Effector CD8-positive, alpha-beta T cell (primary cell): Measurements from ENCODE around the gene ENHO.
"Not testable (repeated sequence)": the region's sequence is repeated elsewhere in the genome, so short reads cannot be mapped to it uniquely, and the experiment has no call there.

Source experiments
- DNase-seq: peaks from one replicate; lab custom pipeline; 2025; lab: John Stamatoyannopoulos, UW

The ENHO gene

DNA sequence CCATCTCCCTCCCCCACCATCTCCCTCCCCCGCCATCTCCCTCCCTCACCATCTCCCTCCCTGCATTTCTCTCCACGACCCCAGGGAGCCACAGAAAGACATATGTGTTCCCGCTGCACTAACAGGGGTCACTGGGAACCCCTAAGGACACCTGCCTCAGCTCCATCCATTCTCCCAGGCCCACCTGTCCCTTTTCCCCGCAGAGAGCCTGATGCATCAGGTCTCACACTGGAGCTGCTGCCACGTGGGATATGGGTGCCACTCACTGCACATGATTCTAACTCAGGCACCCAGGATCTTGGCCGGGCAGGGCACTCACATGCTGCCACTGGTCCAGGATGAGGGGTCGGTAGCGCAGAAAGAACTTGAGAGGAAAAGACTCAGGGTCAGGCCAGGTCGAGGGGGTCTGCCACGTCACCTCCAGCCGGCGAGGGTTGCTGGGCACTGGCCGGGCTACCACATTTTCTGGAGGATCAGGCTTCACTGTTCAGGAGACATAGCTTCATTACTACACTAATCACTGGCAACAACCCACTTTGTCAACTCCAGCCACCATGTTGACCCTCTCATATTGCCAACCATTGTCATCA lies 33.2 kb upstream of the ENHO start:
- no peak for DNase-seq

DNA sequence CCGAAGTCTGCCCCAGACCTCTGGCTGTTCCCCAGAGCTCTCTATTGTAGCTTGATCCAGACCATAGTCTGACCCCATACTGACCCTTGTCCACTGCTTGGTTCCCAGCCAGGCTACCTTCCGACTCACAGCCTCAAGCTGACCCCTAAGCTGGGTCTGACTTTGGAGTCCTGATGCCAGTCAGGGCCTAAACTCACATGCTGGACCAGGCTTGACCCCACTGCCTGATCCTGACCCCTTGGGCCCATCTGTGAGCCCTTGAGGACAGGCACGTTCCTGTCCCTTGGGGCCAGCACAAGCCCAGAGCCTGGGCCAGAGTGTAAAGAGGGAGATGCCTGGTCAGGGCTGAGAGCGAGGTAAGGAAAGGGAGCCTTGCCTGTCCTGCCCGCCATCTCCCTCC lies 32.7 kb upstream of the ENHO start:
- no peak for DNase-seq

DNA sequence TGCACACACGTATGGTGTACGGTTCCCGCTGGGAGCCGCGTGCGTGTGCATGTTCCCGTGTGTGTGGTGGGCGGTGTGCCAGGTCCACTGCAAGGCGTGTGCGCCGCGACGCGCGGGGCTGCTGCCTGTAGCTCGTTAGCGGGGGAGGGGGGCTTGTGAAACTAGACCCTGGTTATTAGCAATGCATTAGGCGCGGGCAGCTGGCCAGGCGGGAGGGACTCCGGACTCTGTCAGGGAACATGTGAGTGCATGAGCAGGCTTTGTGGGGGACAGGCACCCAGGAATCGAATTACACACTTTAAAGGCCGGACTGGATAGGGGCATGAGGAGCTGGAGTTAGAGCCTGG lies 32.2 kb upstream of the ENHO start:
- no peak for DNase-seq

DNA sequence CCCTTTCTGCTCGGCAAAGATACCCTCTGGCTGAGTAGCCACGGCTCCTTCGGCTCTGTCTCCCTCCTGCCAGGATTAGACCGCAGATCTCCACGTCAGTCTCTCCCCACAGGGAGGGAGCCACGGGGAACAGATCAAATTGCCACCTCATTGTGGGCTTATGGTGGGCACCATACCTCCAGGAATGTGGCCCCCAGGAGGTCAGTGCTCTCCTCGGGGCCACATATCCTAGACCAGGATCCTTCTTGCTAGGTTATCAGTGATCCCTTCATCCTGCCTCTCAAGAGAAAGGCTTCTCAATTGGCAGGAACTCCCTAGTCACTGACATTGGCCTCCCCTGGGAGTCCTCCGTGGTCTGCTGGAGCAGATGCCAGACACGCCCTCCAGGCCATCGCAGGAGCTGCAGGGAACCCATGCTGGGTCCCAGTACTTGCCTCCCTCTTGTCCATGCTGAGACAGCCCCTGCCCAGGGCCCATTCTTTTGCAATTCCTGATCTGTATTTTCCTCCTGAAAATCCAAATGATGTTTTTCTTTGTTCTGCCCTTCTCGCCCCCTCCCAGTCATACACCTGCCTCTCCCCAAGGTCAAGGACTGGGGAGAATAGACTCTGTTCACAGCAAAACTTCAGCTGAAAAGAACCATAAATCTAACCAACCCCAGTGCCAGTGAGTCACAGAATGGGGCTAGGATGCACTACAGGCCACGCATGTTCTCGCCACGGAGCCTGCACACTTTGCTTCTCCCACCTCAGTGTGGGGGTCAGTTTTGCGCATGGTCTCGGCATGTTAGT lies 31.6 kb upstream of the ENHO start:
- DNase-seq, result no peak

DNA sequence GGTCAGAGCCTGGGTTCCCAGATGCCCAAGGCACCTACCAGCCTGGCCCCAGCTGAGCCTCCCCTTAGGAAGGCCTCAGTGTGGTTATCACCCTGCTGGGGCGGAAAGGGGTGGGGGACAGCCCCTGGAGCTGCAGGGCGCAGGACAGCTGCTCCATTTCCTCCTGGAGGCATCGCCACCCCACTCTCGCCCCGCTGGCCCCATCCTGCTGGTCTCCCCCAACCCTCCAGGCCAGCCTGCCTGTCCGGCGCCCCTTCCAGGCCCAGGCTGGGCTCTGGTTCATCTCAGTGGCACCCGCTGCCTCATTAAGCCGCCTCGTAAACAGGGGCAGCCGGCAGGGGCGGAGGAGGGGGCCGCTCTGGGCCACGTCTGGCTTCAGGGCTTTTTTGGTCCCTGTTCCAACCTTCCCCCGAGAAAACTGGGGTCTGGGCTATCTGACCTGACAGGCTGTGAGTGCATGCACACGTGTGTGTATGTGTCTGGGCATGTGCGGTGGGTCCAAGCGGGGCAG lies 30.8 kb upstream of the ENHO start:
- DNase-seq, result no peak

DNA sequence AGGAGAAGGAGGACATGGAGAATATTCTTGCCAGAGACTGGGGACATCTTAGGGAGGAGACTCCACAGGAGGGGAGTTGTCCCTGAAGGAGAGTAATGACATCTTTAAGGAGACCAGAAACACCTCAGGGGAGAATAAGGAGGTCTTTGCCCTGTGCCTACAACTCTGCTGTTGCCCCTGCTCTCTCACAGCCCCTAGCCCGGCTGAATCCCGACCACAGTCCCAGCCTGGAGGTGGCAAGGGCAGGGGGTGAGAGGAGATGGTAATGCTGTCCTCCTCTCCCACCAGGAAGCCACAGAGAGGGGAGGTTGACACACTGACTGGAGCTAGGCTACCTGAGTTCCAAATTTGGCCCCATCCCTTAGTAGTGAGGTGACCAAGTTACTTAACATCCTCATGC lies 30.2 kb upstream of the ENHO start:
- no peak for DNase-seq

DNA sequence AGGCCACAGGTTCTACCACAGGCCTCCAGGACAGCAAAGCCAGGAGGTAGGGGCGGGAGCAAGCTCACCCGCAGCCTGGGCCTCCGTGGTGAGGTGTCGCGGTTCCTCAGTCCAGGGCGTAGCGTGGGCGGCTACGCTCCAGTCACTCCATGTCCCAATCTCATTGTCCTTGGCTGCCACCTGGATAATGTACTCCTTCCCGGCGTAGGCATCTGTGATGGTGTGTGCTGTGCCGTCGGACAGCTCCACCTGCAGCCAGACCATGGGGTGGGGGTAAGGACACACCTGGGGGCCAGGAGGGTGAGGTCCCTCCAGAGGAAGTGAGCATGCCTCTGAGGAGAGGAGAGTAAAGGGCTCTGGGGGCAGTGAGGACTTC lies 29.8 kb upstream of the ENHO start:
- DNase-seq, result no peak

DNA sequence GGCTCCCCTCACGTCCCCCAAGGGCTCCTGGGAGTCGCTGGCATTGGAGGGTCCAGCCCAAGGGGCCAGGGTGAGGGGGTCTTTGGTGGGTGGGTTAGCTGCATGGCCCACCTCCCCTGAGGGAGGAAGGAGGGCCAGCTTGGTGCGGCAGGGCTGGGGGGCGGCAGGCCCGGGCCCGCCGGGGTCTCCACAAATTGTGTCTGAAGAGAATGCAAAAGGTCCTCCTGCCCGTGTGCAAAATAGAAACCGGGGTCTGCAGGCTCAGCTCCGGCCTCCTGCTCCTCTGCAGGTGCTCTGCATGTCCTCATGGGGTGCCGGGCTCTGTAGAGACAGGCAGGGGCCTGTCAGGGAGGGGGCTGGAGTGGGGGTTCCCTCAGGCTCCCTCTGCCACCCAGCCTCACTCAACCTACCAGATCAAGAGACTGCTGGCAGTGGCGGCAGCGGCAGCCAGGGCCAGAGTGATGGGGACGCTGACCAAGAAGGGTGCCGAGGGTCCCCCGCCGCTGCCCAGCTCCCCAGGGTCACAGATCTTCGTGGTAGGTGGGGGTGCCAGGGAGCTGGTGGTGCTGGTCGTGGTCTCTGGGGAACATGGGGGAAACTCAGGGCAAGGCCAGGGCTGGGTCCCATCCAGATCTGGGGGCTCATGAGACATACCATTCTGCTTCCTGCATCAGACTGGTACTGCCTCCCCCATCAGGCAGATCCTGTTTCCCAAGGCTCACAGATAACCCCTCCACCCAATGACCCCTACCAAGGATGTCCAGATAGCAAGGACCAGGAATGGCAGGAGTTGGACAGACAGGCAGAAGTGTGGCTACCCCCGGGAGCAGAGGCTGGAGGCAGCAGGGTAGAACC lies 29.2 kb upstream of the ENHO start:
- no peak for DNase-seq

DNA sequence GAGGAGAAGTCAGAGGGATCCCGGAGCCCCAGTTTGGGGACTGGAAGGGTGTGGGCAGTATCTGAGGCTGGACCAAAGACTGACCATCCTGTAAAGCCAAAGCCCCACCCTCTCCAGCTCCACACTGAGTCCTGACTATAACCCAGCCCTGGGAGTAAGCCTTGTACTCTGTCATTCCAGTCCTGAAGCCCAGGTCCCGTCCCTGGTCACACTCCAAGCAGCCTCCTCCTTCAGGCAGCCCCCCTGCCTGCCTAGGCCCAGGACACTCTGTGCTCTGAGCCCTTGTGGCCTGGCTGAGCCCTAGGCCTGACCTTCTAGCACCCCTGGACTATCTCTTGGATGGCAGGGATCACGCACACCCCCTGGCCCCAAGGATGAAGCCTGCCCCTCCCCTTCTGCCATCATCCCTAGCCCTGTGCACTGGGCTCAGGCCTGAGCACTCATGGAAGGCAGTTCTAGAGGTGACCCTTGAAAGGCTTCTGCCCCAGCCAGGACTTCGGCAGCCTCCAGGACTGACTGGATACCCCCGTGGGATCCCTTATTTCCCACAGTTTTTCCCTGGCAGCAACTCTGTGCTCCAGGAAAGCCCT lies 28.0 kb upstream of the ENHO start:
- DNase-seq, result no peak

DNA sequence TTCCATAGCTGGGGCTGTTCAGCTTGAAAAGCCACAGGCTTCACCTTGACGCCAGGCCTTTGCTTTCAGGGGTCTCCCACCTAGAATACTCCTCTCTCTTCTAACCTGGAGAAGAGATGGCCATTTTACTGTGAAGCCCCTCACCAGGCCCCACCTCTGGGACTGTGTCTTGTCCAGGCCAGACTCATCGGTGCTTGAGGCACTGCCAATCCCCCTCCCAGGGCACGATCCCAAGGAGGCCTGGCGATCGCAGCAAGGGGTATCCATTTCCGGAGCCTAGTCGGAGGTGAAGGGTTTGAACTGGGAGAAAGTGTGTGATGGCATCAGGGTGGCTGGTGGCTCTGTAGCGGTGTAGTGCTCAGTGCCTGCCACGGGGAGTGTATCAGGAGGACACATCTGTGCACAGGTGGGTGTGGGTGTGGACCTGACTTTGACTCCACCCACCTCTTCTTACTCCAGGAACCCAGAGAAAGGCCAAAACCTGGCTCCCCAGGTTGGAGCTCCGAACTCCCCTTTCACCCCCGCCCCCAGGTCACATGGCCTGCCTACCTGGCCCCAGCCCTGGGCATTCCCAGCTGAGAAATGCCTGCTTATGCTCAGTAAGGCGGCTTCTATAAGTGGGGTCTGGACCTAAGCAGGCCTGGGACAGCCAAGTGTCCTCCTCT lies 27.4 kb upstream of the ENHO start:
- no peak for DNase-seq

DNA sequence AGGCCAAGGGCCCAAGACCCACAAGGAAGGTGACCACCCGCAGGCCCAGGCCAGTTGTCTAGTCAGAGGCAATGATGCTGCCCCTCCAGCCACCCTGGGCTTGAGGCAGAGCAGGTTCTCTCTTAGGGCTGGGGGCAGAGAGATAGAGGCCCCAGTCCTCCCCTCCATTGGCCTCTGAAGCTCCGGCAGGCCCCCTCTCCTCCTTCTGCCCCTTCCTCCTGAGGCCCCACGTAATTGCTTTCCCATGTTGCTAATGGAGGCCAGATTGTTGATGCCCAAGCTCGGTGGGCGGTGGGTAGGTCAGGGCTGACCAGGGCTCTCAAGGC lies 26.6 kb upstream of the ENHO start:
- DNase-seq, result no peak

DNA sequence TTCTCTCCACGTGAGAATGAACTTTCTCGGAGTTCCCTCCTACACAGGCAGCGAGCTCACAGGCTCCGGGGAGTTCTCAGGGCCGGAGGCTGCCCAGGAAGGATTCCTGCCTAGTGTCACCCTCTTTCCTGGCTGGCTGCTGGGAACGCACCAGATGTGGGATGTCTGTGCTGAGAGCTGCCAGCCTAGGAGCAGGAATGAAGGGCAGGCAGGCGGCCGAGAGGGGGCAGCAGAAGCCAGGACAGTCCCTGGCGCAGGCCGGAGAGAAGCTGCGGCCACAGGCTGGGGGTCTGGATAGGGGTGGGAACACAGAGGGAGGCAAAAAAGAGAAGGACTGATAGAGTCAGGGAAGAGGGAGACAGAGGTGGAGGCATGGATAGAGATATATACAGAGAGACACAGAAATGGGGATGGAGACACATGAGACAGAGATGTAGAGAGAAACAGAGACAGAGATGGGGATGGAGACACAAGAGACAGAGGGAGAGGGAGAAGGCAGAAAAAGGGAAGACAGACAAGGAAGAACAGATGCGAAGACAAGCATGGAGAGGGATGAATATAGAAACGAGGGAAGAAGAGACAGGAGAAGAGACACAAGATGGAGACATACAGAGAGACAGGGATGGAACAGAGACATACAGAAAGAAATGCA lies 25.3 kb upstream of the ENHO start:
- DNase-seq, result peak; percentile 11

DNA sequence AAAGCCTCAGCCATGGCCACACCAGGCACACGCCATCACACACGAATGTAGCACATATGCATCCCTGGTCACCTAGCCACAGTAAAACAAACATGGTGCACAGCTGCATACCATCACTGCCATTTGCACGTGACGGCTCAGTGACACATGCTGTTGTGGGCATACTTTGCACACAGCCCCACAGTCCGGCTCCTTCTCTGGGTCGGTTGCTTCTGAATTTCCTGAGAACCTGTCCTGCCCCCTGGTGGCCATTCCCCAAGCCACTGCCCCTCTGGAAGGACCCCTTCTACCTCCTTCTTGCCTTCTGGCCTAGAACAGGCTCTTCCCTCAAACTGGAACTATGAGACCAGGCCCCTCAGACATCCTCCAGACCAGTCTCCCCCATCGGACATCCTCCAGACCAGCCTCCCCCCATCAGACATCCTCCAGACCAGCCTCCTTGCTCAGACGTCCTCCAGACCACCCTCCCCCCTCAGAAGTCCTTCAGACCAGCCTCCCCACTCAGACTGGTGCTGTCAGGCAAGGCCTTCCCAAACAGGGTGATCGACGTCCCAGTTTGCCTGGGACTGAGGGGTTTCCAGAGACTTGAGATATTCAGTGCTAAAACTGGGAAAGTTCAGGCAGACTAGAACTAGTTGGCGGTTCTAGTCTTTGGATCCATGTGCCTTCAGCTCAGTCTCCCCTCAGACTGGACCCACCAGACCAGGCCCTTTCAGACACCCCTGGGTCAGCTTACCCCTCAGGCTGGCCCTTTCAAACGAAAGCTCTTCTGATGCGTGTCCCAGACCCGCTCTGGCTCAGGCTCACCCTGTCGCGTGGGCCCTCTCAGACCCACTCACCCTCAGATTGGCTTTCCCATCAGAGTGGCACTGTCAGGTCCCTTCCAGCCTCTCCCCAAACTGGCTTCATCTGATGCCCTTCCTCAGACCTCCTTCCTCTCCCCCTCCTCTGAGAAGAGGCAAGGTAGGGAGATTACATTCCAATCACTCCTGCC lies 24.3 kb upstream of the ENHO start:
- peak; percentile 10 for DNase-seq

DNA sequence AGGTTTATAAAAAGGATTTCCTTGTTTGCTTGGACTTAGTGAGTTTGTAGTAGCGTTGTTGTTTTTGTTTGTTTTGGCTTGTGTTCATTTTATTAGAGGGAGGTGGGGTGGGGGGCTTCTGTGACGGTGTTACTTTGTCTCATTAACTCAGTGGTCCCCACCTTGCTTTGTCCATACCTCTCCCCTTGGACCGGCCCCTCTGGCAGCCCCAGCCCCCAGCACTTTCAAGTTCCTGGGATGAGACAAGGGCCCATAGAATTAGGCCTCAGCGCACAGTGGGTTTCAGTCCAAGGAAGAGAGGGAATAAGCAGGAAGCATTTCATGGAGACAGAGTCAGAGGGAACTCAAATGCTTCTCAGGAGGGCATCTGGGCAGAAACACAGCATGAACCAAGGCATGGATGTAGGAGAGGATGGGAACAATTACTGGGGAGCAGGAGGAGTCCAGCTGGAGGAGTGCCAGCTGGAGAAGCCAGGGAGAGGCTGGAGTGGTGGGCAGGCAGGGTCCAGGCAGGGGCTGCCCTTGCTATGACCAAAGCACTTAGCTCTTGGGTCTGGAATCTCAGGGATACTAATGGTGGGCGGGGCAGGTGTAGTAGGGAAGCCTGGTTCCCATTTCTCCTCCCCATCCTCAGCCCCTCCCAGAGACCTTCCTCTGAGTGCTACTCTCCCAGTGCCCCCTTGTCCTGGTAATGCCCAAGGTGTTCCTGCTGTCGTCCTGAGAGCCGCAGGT lies 23.5 kb upstream of the ENHO start:
- DNase-seq, result no peak

DNA sequence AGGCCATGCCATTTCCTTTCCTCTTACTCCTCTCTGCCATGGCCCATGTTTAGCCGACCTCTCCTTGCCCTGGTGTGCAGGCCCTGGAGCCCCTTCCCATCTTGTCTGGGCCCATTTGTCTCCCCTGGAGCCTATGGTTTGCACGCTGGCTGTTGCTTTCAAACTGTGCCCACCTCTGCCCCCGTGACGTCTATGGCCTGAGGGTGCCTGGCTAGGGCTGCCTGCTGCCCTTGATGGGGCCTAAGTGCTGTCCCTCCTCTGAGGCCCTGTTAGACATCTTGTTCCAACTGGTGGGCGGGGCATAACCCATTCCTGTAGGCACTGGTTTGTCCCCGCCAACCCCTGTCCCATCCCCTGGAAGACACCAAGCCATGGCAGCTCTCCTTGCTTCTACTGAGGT lies 22.7 kb upstream of the ENHO start:
- no peak for DNase-seq

DNA sequence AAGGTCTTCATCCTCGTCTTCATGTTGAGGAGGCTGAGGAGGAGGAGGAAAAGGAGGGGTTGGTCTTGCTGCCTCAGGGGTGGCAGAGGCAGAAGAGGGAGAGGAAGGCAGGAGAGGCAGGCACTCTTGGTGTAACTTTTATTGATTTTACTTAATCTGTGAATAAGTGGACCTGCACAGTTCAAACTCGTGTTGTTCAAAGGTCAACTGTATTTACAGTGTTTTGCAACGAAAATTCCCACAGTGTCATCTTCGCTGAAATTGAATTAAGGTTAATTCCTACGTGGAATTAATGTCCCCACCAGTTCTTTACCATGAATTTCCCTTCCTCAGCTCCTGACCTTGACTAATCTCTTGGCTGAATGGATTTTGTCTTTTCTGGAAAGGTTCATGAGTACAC lies 21.2 kb upstream of the ENHO start:
- no peak for DNase-seq

DNA sequence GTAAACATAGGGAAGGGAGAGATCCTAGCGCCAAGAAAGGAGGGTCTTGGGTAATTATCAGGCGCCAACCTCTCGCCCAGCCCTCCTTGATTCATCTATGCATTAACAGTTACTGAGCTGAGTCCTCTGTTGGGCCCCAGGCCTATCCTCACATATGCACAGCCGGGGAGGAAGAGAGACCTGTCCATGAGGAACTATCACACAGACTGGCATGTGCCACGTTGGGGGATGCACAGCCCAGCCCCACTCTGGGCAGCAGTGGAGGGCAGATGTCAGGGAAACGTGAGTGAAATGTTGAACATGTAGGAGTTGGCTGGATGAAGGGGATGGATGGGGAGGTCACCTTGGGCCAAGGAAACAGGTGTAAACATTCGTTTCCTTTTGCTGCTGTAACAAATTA lies 18.8 kb upstream of the ENHO start:
- no peak for DNase-seq

DNA sequence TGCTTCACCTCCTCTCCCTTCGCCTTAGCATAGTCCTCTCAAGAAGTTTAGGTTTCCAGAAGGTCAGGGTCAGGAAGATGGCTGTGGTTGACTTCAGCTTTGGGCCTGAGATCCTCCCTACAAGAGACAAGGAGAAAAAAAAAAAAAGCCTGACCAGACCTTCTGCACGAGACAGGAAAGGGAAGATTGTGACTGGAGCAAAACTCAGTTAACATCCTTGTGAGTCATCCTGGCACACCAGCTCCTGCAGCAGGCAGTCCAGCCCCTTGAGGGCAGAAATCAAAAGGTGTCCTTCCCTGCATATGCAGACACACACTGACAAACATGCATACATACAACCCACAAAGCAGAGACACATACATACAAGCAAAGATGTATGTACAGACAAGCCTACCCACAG lies 18.0 kb upstream of the ENHO start:
- no peak for DNase-seq

DNA sequence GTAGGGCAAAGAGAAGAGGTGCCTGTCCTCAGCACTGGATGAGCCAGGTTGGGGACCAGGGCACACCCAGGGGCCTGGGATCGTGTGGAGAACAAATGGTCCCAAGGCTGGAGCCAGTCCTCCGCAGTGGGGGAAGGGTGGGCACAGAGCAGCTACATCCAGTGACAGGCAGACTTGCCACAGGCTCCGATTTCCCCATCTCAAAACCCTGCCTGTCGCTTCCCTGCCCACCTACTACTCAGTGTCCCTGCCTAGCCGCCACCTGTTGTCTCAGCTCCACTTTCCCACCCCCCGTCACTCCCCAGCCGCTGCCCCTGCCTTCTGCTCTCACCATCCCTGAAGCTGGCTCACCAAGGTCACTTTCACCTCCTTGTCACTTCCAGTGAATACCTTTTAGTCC lies 13.9 kb upstream of the ENHO start:
- DNase-seq, result no peak

DNA sequence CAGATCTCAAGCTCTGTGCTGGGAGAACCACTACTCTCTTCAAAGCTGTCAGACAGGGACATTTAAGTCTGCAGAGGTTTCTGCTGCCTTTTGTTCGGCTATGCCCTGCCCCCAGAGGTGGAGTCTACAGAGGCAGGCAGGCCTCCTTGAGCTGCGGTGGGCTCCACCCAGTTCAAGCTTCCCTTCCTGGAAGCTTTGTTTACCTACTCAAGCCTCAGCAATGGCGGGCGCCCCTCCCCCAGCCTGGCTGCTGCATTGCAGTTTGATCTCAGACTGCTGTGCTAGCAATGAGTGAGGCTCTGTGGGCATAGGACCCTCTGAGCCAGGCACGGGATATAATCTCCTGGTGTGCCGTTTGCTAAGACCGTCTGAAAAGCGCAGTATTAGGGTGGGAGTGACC lies 9.3 kb upstream of the ENHO start:
- not testable (repeated sequence) for DNase-seq
